ENCODE data around the gene TNP2.

The TNP2 gene

GRCh38 chr16:11234884-11235702, 34.0 kb downstream of the TNP2 start:
- TF ChIP-seq CTCF (IDR thresholded peaks at IDR 0.05) = no peak
- H3K4me2 ChIP-seq (ENCODE audit: low read length) = no peak overlapping the region
- H3K9me3 ChIP-seq (ENCODE audit: control insufficient read depth, low read length) = no peaks in the 10 kb centered on the region

DNA sequence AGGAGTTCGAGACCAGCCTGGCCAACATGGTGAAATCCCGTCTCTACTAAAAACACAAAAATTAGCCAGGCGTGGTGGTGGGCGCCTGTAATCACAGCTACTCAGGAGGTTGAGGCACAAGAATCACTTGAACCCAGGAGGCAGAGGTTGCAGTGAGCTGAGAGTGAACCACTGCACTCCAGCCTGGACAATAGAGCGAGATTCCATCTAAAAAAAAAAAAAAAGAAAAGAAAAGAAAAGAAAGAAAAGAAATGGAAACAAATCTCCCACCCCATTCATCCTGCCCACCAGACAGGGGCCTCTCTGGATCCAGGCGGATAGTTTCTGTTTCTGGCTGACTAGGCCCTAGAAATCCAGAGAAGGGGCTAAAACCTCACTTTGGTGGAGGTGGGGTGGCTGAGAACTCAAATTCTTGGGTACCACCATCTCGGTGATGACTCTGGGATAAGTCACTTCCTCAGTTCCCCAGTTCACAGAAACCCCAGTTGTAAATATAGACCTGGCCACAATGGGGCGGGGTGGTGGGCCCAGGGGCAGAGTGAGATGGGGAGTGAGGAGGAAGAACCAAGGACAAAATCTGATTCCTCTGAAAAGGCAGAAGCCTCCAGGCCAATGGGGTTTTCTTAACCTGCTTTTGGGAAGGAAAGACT, 35.3 kb downstream of the TNP2 start:
- Histone ChIP-seq H3K4me2 (ENCODE audit: low read length) (no peak overlapping the region), H3K4me3 (ENCODE audit: low read depth, low read length) (no peak overlapping the region), H3K9ac (no peak overlapping the region), H3K4me1 (no peaks in the 10 kb centered on the region), H3K36me3 (ENCODE audit: control insufficient read depth, insufficient read depth, low read length) (no peaks in the 10 kb centered on the region), H3K9me3 (ENCODE audit: control insufficient read depth, low read length) (no peaks in the 10 kb centered on the region), H3K27me3 (ENCODE audit: control insufficient read depth, insufficient read depth, low read length) (no peaks in the 10 kb centered on the region), H2AFZ (no peak overlapping the region), H3K27ac (no peak overlapping the region), H3K79me2 (no peaks in the 10 kb centered on the region)
- no peak for TF ChIP-seq CTCF (IDR thresholded peaks at IDR 0.05)

More at GRCh38 chr16:11234884-11235702, 34.0 kb downstream of the TNP2 start:
- H2AFZ ChIP-seq = no peak overlapping the region
- H3K36me3 ChIP-seq (ENCODE audit: control insufficient read depth, insufficient read depth, low read length) = no peaks in the 10 kb centered on the region
- H3K27me3 ChIP-seq (ENCODE audit: control insufficient read depth, insufficient read depth, low read length) = no peaks in the 10 kb centered on the region
- H3K4me1 ChIP-seq = no peaks in the 10 kb centered on the region
- H3K9ac ChIP-seq = no peak overlapping the region
- H3K27ac ChIP-seq = no peak overlapping the region
- no peaks in the 10 kb centered on the region for H3K79me2 ChIP-seq
- no peak overlapping the region for H3K4me3 ChIP-seq (ENCODE audit: low read depth, low read length)

GRCh38 chr16:11232852-11233726, 36.0 kb downstream of the TNP2 start:
- H2AFZ ChIP-seq = no peak overlapping the region
- H3K9me3 ChIP-seq (ENCODE audit: control insufficient read depth, low read length) = no peaks in the 10 kb centered on the region
- no peak overlapping the region for H3K27ac ChIP-seq
- TF ChIP-seq CTCF (IDR thresholded peaks at IDR 0.05) = no peak
- no peak overlapping the region for H3K4me3 ChIP-seq (ENCODE audit: low read depth, low read length)
- H3K27me3 ChIP-seq (ENCODE audit: control insufficient read depth, insufficient read depth, low read length) = no peaks in the 10 kb centered on the region
- no peak overlapping the region for H3K4me2 ChIP-seq (ENCODE audit: low read length)
- no peaks in the 10 kb centered on the region for H3K79me2 ChIP-seq
- no peaks in the 10 kb centered on the region for H3K36me3 ChIP-seq (ENCODE audit: control insufficient read depth, insufficient read depth, low read length)
- H3K9ac ChIP-seq = no peak overlapping the region
- no peaks in the 10 kb centered on the region for H3K4me1 ChIP-seq

DNA sequence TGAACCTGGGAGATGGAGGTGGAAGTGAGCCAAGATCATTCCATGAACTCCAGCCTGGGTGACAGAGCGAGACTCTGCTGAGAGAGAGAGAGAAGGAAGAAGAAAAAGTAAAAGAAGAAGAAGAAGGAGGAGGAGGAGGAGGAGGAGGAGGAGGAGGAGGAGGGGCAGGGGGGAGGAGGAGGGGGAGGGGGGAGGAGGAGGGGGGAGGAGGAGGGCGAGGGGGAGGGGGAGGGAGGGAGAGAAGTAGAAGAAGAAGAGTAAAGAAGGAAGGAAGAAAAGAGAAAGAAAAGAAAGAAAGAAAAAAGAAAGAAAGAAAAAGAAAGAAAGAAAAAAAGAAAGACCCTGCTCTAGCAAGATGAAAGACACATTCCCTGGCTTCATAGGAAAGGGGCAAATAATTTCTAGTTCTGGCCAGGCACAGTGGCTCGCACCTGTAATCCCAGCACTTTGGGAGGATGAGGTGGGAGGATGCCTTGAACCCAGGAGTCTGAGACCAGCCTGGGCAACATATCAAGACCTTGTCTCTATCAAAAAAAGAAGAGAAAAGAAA, 36.7 kb downstream of the TNP2 start:
- H3K36me3 ChIP-seq (ENCODE audit: control insufficient read depth, insufficient read depth, low read length) = no peaks in the 10 kb centered on the region
- H2AFZ ChIP-seq = no peak overlapping the region
- no peak overlapping the region for H3K27ac ChIP-seq
- H3K27me3 ChIP-seq (ENCODE audit: control insufficient read depth, insufficient read depth, low read length) = no peaks in the 10 kb centered on the region
- H3K9me3 ChIP-seq (ENCODE audit: control insufficient read depth, low read length) = no peaks in the 10 kb centered on the region
- H3K9ac ChIP-seq = no peak overlapping the region
- H3K4me1 ChIP-seq = no peaks in the 10 kb centered on the region
- no peaks in the 10 kb centered on the region for H3K79me2 ChIP-seq
- TF ChIP-seq CTCF (IDR thresholded peaks at IDR 0.05) = no peak
- H3K4me2 ChIP-seq (ENCODE audit: low read length) = no peak overlapping the region
- H3K4me3 ChIP-seq (ENCODE audit: low read depth, low read length) = no peak overlapping the region

Measured in parathyroid adenoma (tissue), 2 donors.